K562 (cell line): ENCODE measurements around the gene SLC26A8. TPM values are rescaled to one million over a fixed set of nuclear protein-coding genes. Genes with fewer than 3 reads are reported as not detected.

Source experiments
- ATF2 ChIP-seq: sonication (generic); formaldehyde crosslinking; IDR thresholded peaks from 2 replicates; pipeline ENCODE4 v1.8.1; 2022; ENCODE audit warnings: missing genetic modification reagents
- CTCFL ChIP-seq: IDR thresholded peaks from 2 replicates; pipeline ENCODE4 v1.6.1; 2011; ENCODE audit warnings: borderline replicate concordance, low read depth, mild to moderate bottlenecking, moderate library complexity, low read length; ENCODE audit not compliant: insufficient read depth, poor library complexity, severe bottlenecking
- E2F5 ChIP-seq: sonication (generic); formaldehyde crosslinking; IDR thresholded peaks from 2 replicates; pipeline ENCODE4 v1.8.0; 2022; ENCODE audit warnings: mild to moderate bottlenecking, missing genetic modification reagents
- HDAC6 ChIP-seq: IDR thresholded peaks from 2 replicates; pipeline ENCODE4 v1.6.1; 2012; ENCODE audit warnings: low read depth, mild to moderate bottlenecking, control low read depth, inconsistent platforms, low read length, moderate library complexity
- MEF2D ChIP-seq: conservative IDR thresholded peaks from 2 replicates; pipeline ENCODE4 v1.6.1; 2016; ENCODE audit warnings: low read depth, missing genetic modification characterization, missing compliant biosample characterization
- SNRNP70 ChIP-seq: fragments of 200-400 bp; formaldehyde crosslinking; optimal IDR thresholded peaks from 2 replicates; pipeline ENCODE3; 2017; ENCODE audit warnings: low read depth, low read length
- SRSF9 ChIP-seq: fragments of 200-400 bp; formaldehyde crosslinking; IDR thresholded peaks from 2 replicates; pipeline ENCODE4 v1.6.1; 2017; ENCODE audit warnings: low read depth, low read length, borderline replicate concordance
- ZBTB5 ChIP-seq: fragments of 450-650 bp; IDR thresholded peaks from 2 replicates; pipeline ENCODE4 v1.6.1; 2017; ENCODE audit warnings: antibody characterized with exemption
- ZNF592 ChIP-seq: fragments of 450-650 bp; IDR thresholded peaks from 2 replicates; pipeline ENCODE4 v1.6.1; 2017; ENCODE audit warnings: antibody characterized with exemption, mild to moderate bottlenecking
- polyA plus RNA-seq, 8 experiments: library from polyadenylated mRNA; depleted of rRNA in 4 of 8; stranded (reverse) in 5 of 8; unstranded in 3 of 8; fragments of >200 nt; fragmentation: Nextera tagmentation in 2 of 8; fragmentation: Illumina TruSeq in 1 of 8; extraction: Ambion mirVana in 2 of 8; extraction: Trizol in 1 of 8; gene quantifications; 2 replicates each; pipeline versions ENCODE4 v1.2.1 to v1.2.3, GENCODE V29; 2011 to 2014; ENCODE audit warnings: inconsistent platforms in 1 of 8, missing spikeins in 1 of 8
- total RNA-seq, 7 experiments: library from RNA; depleted of rRNA in 6 of 7; stranded (reverse); fragments of >200 nt in 6 of 7; fragmentation: Illumina TruSeq in 2 of 7; extraction: Trizol in 2 of 7; gene quantifications; 2 replicates each; pipeline versions ENCODE4 v1.2.1 to v1.2.3, GENCODE V29; 2011 to 2021; ENCODE audit warnings: low replicate concordance in 1 of 7

The SLC26A8 gene
- total and polyA plus RNA-seq, 9 of the 15 experiments (the other 6 are each of a cell fraction or from before 2014, with no cell fraction given) = not detected

GRCh38 chr6:36029464-36029863 is 5.0 kb upstream of the SLC26A8 start (continued):
- no peak for TF ChIP-seq HDAC6
- TF ChIP-seq MEF2D (tag) = no peak
- no peak for TF ChIP-seq SNRNP70
- TF ChIP-seq CTCFL = no peak
- no peak for TF ChIP-seq ZBTB5
- no peak for TF ChIP-seq ZNF592
- no peak for TF ChIP-seq SRSF9
- TF ChIP-seq ATF2 (CRISPR knock-in tag) = no peak
- no peak for TF ChIP-seq E2F5
